Gastrocnemius medialis (tissue), 4 donors: Measurements from ENCODE around the gene FAM171A1. TPM values are rescaled to one million over a fixed set of nuclear protein-coding genes. Genes with fewer than 3 reads are reported as not detected.
A peak's percentile ranks its signal among the peaks of the same experiment; 100 is the strongest.
"Not testable (repeated sequence)": the region's sequence is repeated elsewhere in the genome, so short reads cannot be mapped to it uniquely, and the experiment has no call there.

Experiments
- ATAC-seq, 2 donors: fragments of 150-250 bp; one replicate each; pipeline ENCODE4 v1.9.1; 2016
- DNase-seq, 2 donors: peaks; one replicate each; pipeline ENCODE4 v3.0.0-alpha.2; 2019
- H3K27ac ChIP-seq, 4 donors: fragments of 200-600 bp; sonication (generic); 1 replicate in 1 of 4; 2 replicates in 3 of 4; pipeline ENCODE4 v1.5.1; 2016 to 2018; ENCODE audit warnings: mild to moderate bottlenecking in 2 of 4, moderate library complexity in 1 of 4
- H3K27me3 ChIP-seq, 3 donors: fragments of 200-600 bp; sonication (generic) in 2 of 3; 1 replicate in 1 of 3; 2 replicates in 2 of 3; pipeline versions ENCODE4 v1.5.1 to v1.6.0; 2016 to 2019; ENCODE audit warnings: mild to moderate bottlenecking in 1 of 3, moderate library complexity in 1 of 3
- H3K36me3 ChIP-seq, 2 donors: fragments of 200-600 bp; sonication (generic) in 1 of 2; one replicate each; pipeline ENCODE4 v1.5.1; 2017 to 2018
- H3K4me1 ChIP-seq, 2 donors: fragments of 200-600 bp; sonication (generic) in 1 of 2; one replicate each; pipeline ENCODE4 v1.5.1; 2016 to 2017; ENCODE audit warnings: mild to moderate bottlenecking in 2 of 2
- H3K4me3 ChIP-seq, 4 donors: fragments of 200-600 bp; sonication (generic) in 3 of 4; 1 replicate in 1 of 4; 2 replicates in 3 of 4; pipeline ENCODE4 v1.5.1; 2016 to 2019; ENCODE audit warnings: mild to moderate bottlenecking in 2 of 4
- H3K9me3 ChIP-seq, 3 donors: fragments of 200-600 bp; sonication (generic) in 2 of 3; 1 replicate in 1 of 3; 2 replicates in 2 of 3; pipeline ENCODE4 v1.5.1; 2016 to 2019
- POLR2A ChIP-seq, 2 donors: fragments of 450-650 bp; IDR thresholded peaks; one replicate each; pipeline ENCODE4 v1.6.1; 2017; ENCODE audit warnings: antibody characterized with exemption in 2 of 2, mild to moderate bottlenecking in 2 of 2, moderate library complexity in 2 of 2
- in situ Hi-C, 4 donors: fragments of 200-750 bp; cut with MboI; loops; one replicate each; pipeline versions ENCODE4 v1.15.0 to v1.8.0; 2017; ENCODE audit warnings: low sequenced_read_pairs in 4 of 4
- intact Hi-C: fragments of 100-400 bp; cut with DNase I; formaldehyde crosslinking; loops from one replicate; pipeline ENCODE4 v1.15.1; 2023; ENCODE audit warnings: low total_unique reads
- total RNA-seq, 4 donors: library from RNA; depleted of rRNA; stranded (reverse); fragments of >200 nt; gene quantifications; one replicate each; pipeline versions ENCODE4 v1.1.0 to v1.2.3, GENCODE V29; 2016
- TF ChIP-seq, protein P1 (sequence below), 5 experiments: fragments of 450-650 bp in 3 of 5; fragments of 200-600 bp in 2 of 5; sonication (generic) in 2 of 5; IDR thresholded peaks in 4 of 5; conservative IDR thresholded peaks in 1 of 5; 1 replicate in 4 of 5; 2 replicates in 1 of 5; pipeline ENCODE4 v1.5.1; 2016 to 2019; ENCODE audit warnings: antibody characterized with exemption in 5 of 5, mild to moderate bottlenecking in 3 of 5, moderate library complexity in 3 of 5

The FAM171A1 gene
- total RNA-seq, 4 donors from 2014 or later: 2.1 to 5.6 (median 4.3) TPM

DNA sequence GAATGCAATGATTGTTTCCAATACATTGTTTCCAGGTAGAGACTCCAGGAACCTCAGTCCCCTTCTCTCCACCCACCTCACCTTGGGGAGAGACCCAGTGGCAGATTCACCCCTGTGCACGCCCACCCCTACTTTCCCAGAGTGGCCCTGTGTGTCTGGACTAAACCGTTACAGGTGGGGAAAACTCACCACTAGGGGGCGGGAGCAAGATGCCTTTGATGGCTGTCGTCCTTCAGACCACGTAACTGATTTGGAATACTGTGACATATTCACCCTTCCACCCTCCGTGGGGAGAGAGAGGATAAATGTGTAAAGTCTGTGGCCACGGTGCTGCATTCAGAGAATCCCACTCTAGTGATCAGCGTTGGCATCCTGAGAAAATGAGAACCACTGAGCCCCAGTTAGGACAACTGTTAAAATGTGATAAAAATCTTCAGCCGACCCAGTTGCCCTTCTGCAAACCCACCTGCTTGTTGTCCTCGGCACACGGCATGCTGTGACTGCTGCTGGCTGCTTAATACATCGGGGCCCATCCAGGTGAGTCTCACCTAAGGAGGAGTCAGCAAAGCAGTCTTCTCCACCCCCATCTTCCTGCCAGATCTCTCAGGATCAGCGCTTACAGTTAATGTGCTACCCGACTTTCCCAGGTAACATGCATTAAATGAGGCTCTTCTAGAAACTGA lies 161.1 kb downstream of the FAM171A1 start:
- Histone ChIP-seq H3K27me3 (no peaks in the 10 kb centered on the region), H3K27ac (no peak overlapping the region), H3K36me3 (no peaks in the 10 kb centered on the region), H3K4me1 (peaks cover 0 to 4% of the 10 kb centered on the region in 2 donors), H3K9me3 (no peaks in the 10 kb centered on the region), H3K4me3 (no peak overlapping the region)
- DNase-seq: peak; percentile 49 to 54
- peak; percentile 73 to 77 for ATAC-seq
- no peak for TF ChIP-seq POLR2A (IDR thresholded peaks at IDR 0.05)
- TF ChIP-seq, protein P1, sequence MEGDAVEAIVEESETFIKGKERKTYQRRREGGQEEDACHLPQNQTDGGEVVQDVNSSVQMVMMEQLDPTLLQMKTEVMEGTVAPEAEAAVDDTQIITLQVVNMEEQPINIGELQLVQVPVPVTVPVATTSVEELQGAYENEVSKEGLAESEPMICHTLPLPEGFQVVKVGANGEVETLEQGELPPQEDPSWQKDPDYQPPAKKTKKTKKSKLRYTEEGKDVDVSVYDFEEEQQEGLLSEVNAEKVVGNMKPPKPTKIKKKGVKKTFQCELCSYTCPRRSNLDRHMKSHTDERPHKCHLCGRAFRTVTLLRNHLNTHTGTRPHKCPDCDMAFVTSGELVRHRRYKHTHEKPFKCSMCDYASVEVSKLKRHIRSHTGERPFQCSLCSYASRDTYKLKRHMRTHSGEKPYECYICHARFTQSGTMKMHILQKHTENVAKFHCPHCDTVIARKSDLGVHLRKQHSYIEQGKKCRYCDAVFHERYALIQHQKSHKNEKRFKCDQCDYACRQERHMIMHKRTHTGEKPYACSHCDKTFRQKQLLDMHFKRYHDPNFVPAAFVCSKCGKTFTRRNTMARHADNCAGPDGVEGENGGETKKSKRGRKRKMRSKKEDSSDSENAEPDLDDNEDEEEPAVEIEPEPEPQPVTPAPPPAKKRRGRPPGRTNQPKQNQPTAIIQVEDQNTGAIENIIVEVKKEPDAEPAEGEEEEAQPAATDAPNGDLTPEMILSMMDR (IDR thresholded peaks at IDR 0.05 in 4 of 5, conservative IDR thresholded peaks at IDR 0.05 in 1 of 5): peak; percentile 38 to 82 (median 64)
- in situ Hi-C loops (loop anchor here in 2 of 4 donors (10.0 kb wide), 2 partner anchors 155 to 165 kb away; partner anchors contain the start of gene FAM171A1 (in 1 of the 2)), intact Hi-C loops (loop anchor here (1.0 kb wide), 1 partner anchor 161 kb away; the partner anchor contains the start of gene FAM171A1)

DNA sequence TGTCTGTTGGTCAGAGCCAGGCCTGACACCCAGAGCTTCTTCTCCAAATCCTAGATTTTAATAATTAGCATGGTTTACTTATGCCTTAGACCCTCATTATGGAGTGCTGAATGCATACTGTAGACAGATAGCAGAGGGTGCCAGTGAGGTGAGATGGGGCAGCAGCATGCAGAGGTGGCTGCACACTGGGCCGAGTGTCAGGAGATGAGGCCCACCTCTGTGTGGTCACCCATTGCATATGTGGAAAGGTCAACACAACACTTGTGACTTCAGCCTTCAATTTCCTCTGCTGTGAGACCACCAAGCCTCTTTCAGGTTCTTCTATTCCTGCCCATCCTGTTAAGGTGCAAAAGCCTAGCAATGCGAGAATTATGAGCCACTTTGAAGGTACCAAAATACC lies 162.9 kb downstream of the FAM171A1 start:
- DNase-seq: no peak
- in situ Hi-C loops: no loop called here
- TF ChIP-seq, protein P1 (IDR thresholded peaks at IDR 0.05 in 4 of 5, conservative IDR thresholded peaks at IDR 0.05 in 1 of 5): no peak
- TF ChIP-seq POLR2A (IDR thresholded peaks at IDR 0.05): no peak
- ATAC-seq: no peak
- H3K36me3 ChIP-seq: no peaks in the 10 kb centered on the region
- H3K27me3 ChIP-seq: no peaks in the 10 kb centered on the region
- intact Hi-C loops: no loop called here
- no peaks in the 10 kb centered on the region for H3K9me3 ChIP-seq
- peaks cover 0 to 4% of the 10 kb centered on the region in 2 donors for H3K4me1 ChIP-seq
- no peak overlapping the region for H3K4me3 ChIP-seq
- no peak overlapping the region for H3K27ac ChIP-seq

DNA sequence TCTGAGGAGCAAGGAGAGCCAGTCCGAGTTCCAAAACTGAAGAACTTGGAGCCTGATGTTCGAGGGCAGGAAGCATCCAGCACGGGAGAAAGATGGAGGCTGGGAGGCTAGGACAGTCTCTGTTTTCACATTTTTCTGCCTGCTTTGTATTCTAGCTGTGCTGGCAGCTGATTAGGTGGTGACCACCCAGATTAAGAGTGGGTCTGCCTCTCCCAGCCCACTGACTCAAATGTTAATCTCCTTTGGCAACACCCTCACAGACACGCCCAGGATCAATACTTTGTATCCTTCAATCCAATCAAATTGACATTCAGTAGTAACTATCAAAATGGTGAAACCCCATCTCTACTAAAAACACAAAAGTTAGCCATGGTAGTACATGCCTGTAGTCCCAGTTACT lies 163.7 kb downstream of the FAM171A1 start:
- intact Hi-C loops: not testable (repeated sequence)

DNA sequence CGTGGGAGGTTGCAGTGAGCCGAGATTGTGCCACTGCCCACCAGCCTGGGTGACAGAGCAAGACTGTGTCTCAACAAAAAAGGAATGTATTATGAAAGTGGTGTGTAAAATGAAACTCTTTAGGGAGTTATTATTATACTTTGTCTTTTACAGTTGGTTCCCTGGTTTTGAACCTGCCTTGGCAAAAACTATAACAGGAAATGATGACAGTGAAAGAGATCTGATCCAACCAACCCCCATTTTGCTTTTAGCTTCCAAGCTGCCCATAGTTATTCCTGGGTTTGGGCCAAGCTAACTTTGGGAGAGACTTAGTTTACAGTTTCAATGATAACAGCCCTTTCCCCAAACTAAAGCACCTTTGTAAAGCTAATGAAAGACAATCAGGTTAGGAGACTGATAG lies 168.4 kb downstream of the FAM171A1 start:
- peaks cover 0 to 7% of the 10 kb centered on the region in 2 donors for H3K4me1 ChIP-seq
- no peak overlapping the region for H3K27ac ChIP-seq
- H3K27me3 ChIP-seq: no peaks in the 10 kb centered on the region
- H3K9me3 ChIP-seq: no peaks in the 10 kb centered on the region
- ATAC-seq: no peak
- TF ChIP-seq, protein P1 (IDR thresholded peaks at IDR 0.05 in 4 of 5, conservative IDR thresholded peaks at IDR 0.05 in 1 of 5): no peak
- TF ChIP-seq POLR2A (IDR thresholded peaks at IDR 0.05): no peak
- no peak for DNase-seq
- no peak overlapping the region for H3K4me3 ChIP-seq
- in situ Hi-C loops (no loop called here), intact Hi-C loops (no loop called here)
- H3K36me3 ChIP-seq: no peaks in the 10 kb centered on the region

More for the DNA sequence above, 163.7 kb downstream of the FAM171A1 start:
- ATAC-seq, H3K27me3 ChIP-seq, H3K4me3 ChIP-seq, H3K27ac ChIP-seq, H3K36me3 ChIP-seq, DNase-seq, H3K4me1 ChIP-seq, H3K9me3 ChIP-seq, in situ Hi-C loops: not testable (repeated sequence)

DNA sequence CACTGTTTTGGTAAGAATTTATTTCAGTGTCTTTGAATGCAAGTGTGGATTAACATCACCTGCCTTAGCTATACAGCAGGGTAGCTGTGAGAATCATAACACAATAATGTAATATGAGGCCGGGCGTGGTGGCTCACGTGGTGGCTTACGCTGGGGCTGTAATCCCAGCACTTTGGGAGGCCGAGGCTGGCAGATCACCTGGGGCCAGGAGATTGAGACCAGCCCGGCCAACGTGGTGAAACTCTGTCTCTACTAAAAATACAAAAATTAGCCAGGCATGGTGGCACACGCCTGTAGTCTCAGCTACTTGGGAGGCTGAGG lies 168.8 kb downstream of the FAM171A1 start:
- in situ Hi-C loops, intact Hi-C loops: not testable (repeated sequence)

More for the DNA sequence above, 168.8 kb downstream of the FAM171A1 start:
- H3K36me3 ChIP-seq, H3K9me3 ChIP-seq, H3K4me1 ChIP-seq, DNase-seq, ATAC-seq, H3K27me3 ChIP-seq, H3K27ac ChIP-seq, H3K4me3 ChIP-seq: not testable (repeated sequence)
